Heart right ventricle (tissue), 16 donors: Measurements from ENCODE around the gene HNRNPLL. TPM values are rescaled to one million over a fixed set of nuclear protein-coding genes. Genes with fewer than 3 reads are reported as not detected.

ENCODE experiments used
- ATAC-seq, 8 donors: fragments of 200-7000 bp; cut with Tn5 transposase; one replicate each; pipeline ENCODE4 v1.9.1; 2020; ENCODE audit warnings: mild to moderate bottlenecking in 8 of 8, moderate library complexity in 8 of 8, moderate number of reproducible peaks in 1 of 8
- DNase-seq, 2 donors: peaks; one replicate each; pipeline ENCODE4 v3.0.0-alpha.2; 2020
- H3K27ac ChIP-seq, 10 donors: fragments of 200-600 bp; sonication (generic) in 2 of 10; one replicate each; pipeline versions ENCODE4 v1.5.0 to v1.8.0; 2020 to 2022; ENCODE audit warnings: mild to moderate bottlenecking in 3 of 10
- H3K27me3 ChIP-seq, 7 donors: fragments of 200-600 bp; one replicate each; pipeline ENCODE4 v1.8.0; 2021 to 2022; ENCODE audit warnings: mild to moderate bottlenecking in 2 of 7
- H3K36me3 ChIP-seq, 9 donors: fragments of 200-600 bp; sonication (generic) in 1 of 9; one replicate each; pipeline versions ENCODE4 v1.5.0 to v1.8.0; 2020 to 2022; ENCODE audit warnings: mild to moderate bottlenecking in 2 of 9
- H3K4me1 ChIP-seq, 9 donors: fragments of 200-600 bp; sonication (generic) in 1 of 9; one replicate each; pipeline versions ENCODE4 v1.5.0 to v1.8.0; 2020 to 2022; ENCODE audit warnings: mild to moderate bottlenecking in 4 of 9
- H3K4me3 ChIP-seq, 10 donors: fragments of 200-600 bp; sonication (generic) in 2 of 10; one replicate each; pipeline versions ENCODE4 v1.5.0 to v1.8.0; 2020 to 2022; ENCODE audit warnings: mild to moderate bottlenecking in 7 of 10, moderate library complexity in 2 of 10
- H3K9me3 ChIP-seq, 11 donors: fragments of 200-600 bp in 10 of 11; sonication (generic) in 2 of 11; one replicate each; pipeline versions ENCODE4 v1.5.0 to v1.8.0; 2013 to 2022; ENCODE audit warnings: mild to moderate bottlenecking in 2 of 11, control low read depth in 1 of 11, moderate library complexity in 1 of 11
- WGBS, 2 donors: extraction: QIAGEN DNeasy Blood & Tissue Kit; methylation state at CpG; one replicate each; pipeline ENCODE4 v1.1.7; 2013; ENCODE audit warnings: inconsistent platforms in 1 of 2; 5-methylcytosine and 5-hydroxymethylcytosine counted together
- intact Hi-C, 10 donors: fragments of 100-400 bp; cut with DNase I; formaldehyde crosslinking; loops; one replicate each; pipeline versions ENCODE4 v1.11.1 to v1.14.2; 2022
- polyA plus RNA-seq, 2 donors: library from polyadenylated mRNA; stranded (reverse); fragments of 200-250 nt; gene quantifications; one replicate each; pipeline ENCODE4 v1.2.3, GENCODE V29; 2013
- total RNA-seq, 10 donors: library from RNA; stranded (reverse); fragmentation: NEBNext Ultra II Directional in 3 of 10; extraction: Animal tissue kit (Norgen Biotek cat#: 25700) in 3 of 10; gene quantifications; one replicate each; pipeline versions ENCODE4 v1.2.1 to v1.2.4, GENCODE V29; 2021 to 2023
- TF ChIP-seq, protein P1 (sequence below), 9 donors: fragments of 200-600 bp; sonication (generic) in 2 of 9; IDR thresholded peaks; one replicate each; pipeline versions ENCODE4 v1.5.0 to v1.8.0; 2021 to 2022; ENCODE audit warnings: antibody characterized with exemption in 9 of 9, mild to moderate bottlenecking in 5 of 9, moderate library complexity in 1 of 9
- donor health status: Arrhythmogenic right ventricular cardiomyopathy.
- donor health status: ischemic (EF 13 %, LVEDD 7.1; RV severe dilation, severe dysfunction).
- donor health status: healthy with polysubstance abuse.
- donor health status: DM: no; HTN: yes; CAD: no.
- donor health status: DM: no; HTN: no; CAD: no.
- donor health status: ischemic (EF 25% LVEDD 6.9; RV normal size, moderate dysfunction).
- donor health status: ischemic (EF 25% LVEDD 5.7; RV mildly dilated, moderate dysfunction).
- donor health status: healthy.
- donor health status: DM: yes; HTN: yes; CAD: no.
- donor health status: Ischemic cardiomyopathy.
- donor health status: ischemic (EF 35%, LVEDD 5.7; RV mildly dilated, moderate dysfunction).
- donor health status: nonischemic (EF 11% LVEDD 7.7; RV severe dilation, severe dysfunction).
- donor health status: DM: yes; HTN: yes; CAD: no.
- donor health status: PGD.
- donor health status: ischemic (EF 29% LVEDD 5.4; RV normal size, mild dysfunction).
- donor health status: nonischemic (EF 23%, LVEDD 6.1; RV moderate dilation, normal function).

The HNRNPLL gene
- total and polyA plus RNA-seq, 12 donors = 8.9 to 32.7 (median 25.3) TPM

DNA sequence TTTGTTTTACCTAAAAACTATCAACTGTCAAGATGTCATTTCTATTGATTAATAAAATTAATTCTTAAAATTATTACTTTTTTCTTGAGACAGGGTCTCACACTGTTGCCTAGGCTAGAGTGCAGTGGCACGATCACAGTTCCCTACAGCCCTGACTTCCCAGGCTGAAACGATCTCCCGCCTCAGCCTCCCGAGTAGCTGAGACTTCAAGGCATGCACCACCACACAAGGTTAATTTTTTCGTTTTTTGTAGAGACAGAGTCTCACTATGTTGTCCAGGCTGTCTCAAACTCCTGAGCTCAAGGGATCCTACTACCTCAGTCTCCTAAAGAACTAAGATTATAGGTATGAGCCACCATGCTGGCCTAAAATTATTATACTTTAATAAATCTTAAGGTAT is 18.7 kb downstream of the HNRNPLL start:
- no peak overlapping the region for H3K4me3 ChIP-seq
- no peaks in the 10 kb centered on the region for H3K9me3 ChIP-seq
- intact Hi-C loops = loop anchor here in 8 of 10 donors (2.0 to 10.0 kb wide), 7 partner anchors 83 to 158 kb away; partner anchors contain the start of gene GALM (in 1 of the 8)
- H3K4me1 ChIP-seq = peaks cover 0 to 43% (median 21%) of the 10 kb centered on the region in 9 donors
- no peak for DNase-seq
- peaks cover 0 to 77% (median 0%) of the 10 kb centered on the region in 9 donors for H3K36me3 ChIP-seq
- no peaks in the 10 kb centered on the region for H3K27me3 ChIP-seq
- ATAC-seq = no peak
- TF ChIP-seq, protein P1, sequence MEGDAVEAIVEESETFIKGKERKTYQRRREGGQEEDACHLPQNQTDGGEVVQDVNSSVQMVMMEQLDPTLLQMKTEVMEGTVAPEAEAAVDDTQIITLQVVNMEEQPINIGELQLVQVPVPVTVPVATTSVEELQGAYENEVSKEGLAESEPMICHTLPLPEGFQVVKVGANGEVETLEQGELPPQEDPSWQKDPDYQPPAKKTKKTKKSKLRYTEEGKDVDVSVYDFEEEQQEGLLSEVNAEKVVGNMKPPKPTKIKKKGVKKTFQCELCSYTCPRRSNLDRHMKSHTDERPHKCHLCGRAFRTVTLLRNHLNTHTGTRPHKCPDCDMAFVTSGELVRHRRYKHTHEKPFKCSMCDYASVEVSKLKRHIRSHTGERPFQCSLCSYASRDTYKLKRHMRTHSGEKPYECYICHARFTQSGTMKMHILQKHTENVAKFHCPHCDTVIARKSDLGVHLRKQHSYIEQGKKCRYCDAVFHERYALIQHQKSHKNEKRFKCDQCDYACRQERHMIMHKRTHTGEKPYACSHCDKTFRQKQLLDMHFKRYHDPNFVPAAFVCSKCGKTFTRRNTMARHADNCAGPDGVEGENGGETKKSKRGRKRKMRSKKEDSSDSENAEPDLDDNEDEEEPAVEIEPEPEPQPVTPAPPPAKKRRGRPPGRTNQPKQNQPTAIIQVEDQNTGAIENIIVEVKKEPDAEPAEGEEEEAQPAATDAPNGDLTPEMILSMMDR (IDR thresholded peaks at IDR 0.05) = no peak
- WGBS, 2 donors = 93 to 95% methylated on average over 5 of the region's 5 CpGs
- H3K27ac ChIP-seq = no peak overlapping the region

- Histone ChIP-seq H3K4me1 (peaks cover 0 to 41% (median 21%) of the 10 kb centered on the region in 9 donors), H3K36me3 (peaks cover 0 to 80% (median 0%) of the 10 kb centered on the region in 9 donors), H3K27me3 (no peaks in the 10 kb centered on the region), H3K9me3 (no peaks in the 10 kb centered on the region), H3K27ac (no peak overlapping the region), H3K4me3 (no peak overlapping the region)
- ATAC-seq (no peak), DNase-seq (no peak)
- intact Hi-C loops = loop anchor here in 8 of 10 donors (2.0 to 10.0 kb wide), 7 partner anchors 84 to 159 kb away; partner anchors contain the start of gene GALM (in 1 of the 8)
- 71 to 78% methylated on average over 3 of the region's 3 CpGs for WGBS, 2 donors
- TF ChIP-seq, protein P1 (IDR thresholded peaks at IDR 0.05) = no peak
Observed at GRCh38 chr2:38583524-38583923, 19.2 kb downstream of the HNRNPLL start.

- peak in 1 of 2 donors; percentile 46 for DNase-seq
- 58 to 62% methylated on average over 9 of the region's 9 CpGs for WGBS, 2 donors
- H3K4me1 ChIP-seq = peaks cover 0 to 21% (median 9%) of the 10 kb centered on the region in 9 donors
- intact Hi-C loops = loop anchor here (1.0 to 10.0 kb wide), 10 partner anchors 86 to 161 kb away; partner anchors contain the start of gene GALM (in 1 of the 10)
- H3K9me3 ChIP-seq = no peaks in the 10 kb centered on the region
- TF ChIP-seq, protein P1 (IDR thresholded peaks at IDR 0.05) = peak; percentile 34 to 81 (median 75)
- no peak overlapping the region for H3K4me3 ChIP-seq
- peak; percentile 60 to 87 (median 82) for ATAC-seq
- no peaks in the 10 kb centered on the region for H3K27me3 ChIP-seq
- peaks cover 0 to 97% (median 7%) of the 10 kb centered on the region in 9 donors for H3K36me3 ChIP-seq
- H3K27ac ChIP-seq = no peak overlapping the region
Observed at GRCh38 chr2:38581193-38582147, 21.3 kb downstream of the HNRNPLL start.

GRCh38 chr2:38580115-38580636 is 22.6 kb downstream of the HNRNPLL start:
- no peak overlapping the region for H3K27ac ChIP-seq
- TF ChIP-seq, protein P1 (IDR thresholded peaks at IDR 0.05) = no peak
- H3K27me3 ChIP-seq = no peaks in the 10 kb centered on the region
- intact Hi-C loops = loop anchor here in 8 of 10 donors (2.0 to 10.0 kb wide), 8 partner anchors 87 to 162 kb away; partner anchors contain the start of gene GALM (in 1 of the 8)
- peaks cover 0 to 99% (median 7%) of the 10 kb centered on the region in 9 donors for H3K36me3 ChIP-seq
- DNase-seq = no peak
- H3K9me3 ChIP-seq = no peaks in the 10 kb centered on the region
- no peak for ATAC-seq
- peaks cover 0 to 9% (median 7%) of the 10 kb centered on the region in 9 donors for H3K4me1 ChIP-seq
- WGBS, 2 donors = 84 to 85% methylated on average over 2 of the region's 2 CpGs
- no peak overlapping the region for H3K4me3 ChIP-seq
